Subcutaneous abdominal adipose tissue (tissue), 5 donors: Measurements from ENCODE around the gene DKK2.
A peak's percentile ranks its signal among the peaks of the same experiment; 100 is the strongest.

ENCODE experiments used
- H3K27ac ChIP-seq: one replicate; pipeline ENCODE4 v1.7.0; 2013; ENCODE audit warnings: low read depth, mild to moderate bottlenecking, inconsistent platforms, low read length, moderate library complexity
- H3K27me3 ChIP-seq, 5 donors: one replicate each; pipeline ENCODE4 v1.7.0; 2013; ENCODE audit warnings: low read length in 5 of 5, inconsistent platforms in 1 of 5; ENCODE audit not compliant: control insufficient read depth in 5 of 5, insufficient read depth in 4 of 5
- H3K36me3 ChIP-seq, 5 donors: one replicate each; pipeline ENCODE4 v1.7.0; 2013; ENCODE audit warnings: low read length in 5 of 5; ENCODE audit not compliant: control insufficient read depth in 5 of 5, insufficient read depth in 5 of 5
- H3K4me1 ChIP-seq, 5 donors: one replicate each; pipeline ENCODE4 v1.7.0; 2013; ENCODE audit warnings: low read length in 5 of 5, mild to moderate bottlenecking in 3 of 5, moderate library complexity in 1 of 5; ENCODE audit not compliant: control insufficient read depth in 5 of 5, insufficient read depth in 5 of 5
- H3K4me3 ChIP-seq, 5 donors: one replicate each; pipeline ENCODE4 v1.7.0; 2013; ENCODE audit warnings: low read length in 5 of 5, low read depth in 1 of 5
- H3K9ac ChIP-seq, 5 donors: one replicate each; pipeline ENCODE4 v1.7.0; 2013; ENCODE audit warnings: low read length in 5 of 5, mild to moderate bottlenecking in 4 of 5, moderate library complexity in 3 of 5
- H3K9me3 ChIP-seq, 5 donors: one replicate each; pipeline ENCODE4 v1.7.0; 2013; ENCODE audit warnings: low read length in 5 of 5; ENCODE audit not compliant: control insufficient read depth in 5 of 5
- donor health status: healthy.
- donor health status: healthy.
- donor health status: healthy.
- donor health status: healthy.
- donor health status: healthy.

DKK2 gene

GRCh38 chr4:107050525-107051135 lies 14.5 kb upstream of the DKK2 start:
- Histone ChIP-seq H3K27me3 (no peaks in the 10 kb centered on the region), H3K9ac (no peak overlapping the region), H3K36me3 (no peaks in the 10 kb centered on the region), H3K9me3 (peaks cover under 1 to 14% (median 6%) of the 10 kb centered on the region in 5 donors), H3K4me3 (no peak overlapping the region), H3K4me1 (no peaks in the 10 kb centered on the region), H3K27ac (no peak overlapping the region)

GRCh38 chr4:107046261-107046660 lies 10.1 kb upstream of the DKK2 start:
- Histone ChIP-seq H3K27me3 (no peaks in the 10 kb centered on the region), H3K4me1 (no peaks in the 10 kb centered on the region), H3K9ac (no peak overlapping the region)

GRCh38 chr4:107044170-107044569 lies 8.1 kb upstream of the DKK2 start:
- H3K4me3 ChIP-seq, result no peak overlapping the region

More at GRCh38 chr4:107046261-107046660, 10.1 kb upstream of the DKK2 start:
- H3K36me3 ChIP-seq, result no peaks in the 10 kb centered on the region
- no peak overlapping the region for H3K27ac ChIP-seq
- no peak overlapping the region for H3K4me3 ChIP-seq
- peaks cover 3 to 16% (median 6%) of the 10 kb centered on the region in 5 donors for H3K9me3 ChIP-seq

GRCh38 chr4:107037199-107037584 lies 1.1 kb upstream of the DKK2 start:
- Histone ChIP-seq H3K36me3 (no peaks in the 10 kb centered on the region), H3K9me3 (no peaks in the 10 kb centered on the region), H3K27me3 (peaks cover 25 to 55% (median 46%) of the 10 kb centered on the region in 5 donors), H3K4me3 (peak overlapping the region; percentile 61 to 81 (median 69)), H3K9ac (no peak overlapping the region), H3K27ac (no peak overlapping the region), H3K4me1 (peaks cover 5 to 38% (median 35%) of the 10 kb centered on the region in 5 donors)

More at GRCh38 chr4:107044170-107044569, 8.1 kb upstream of the DKK2 start:
- Histone ChIP-seq H3K36me3 (no peaks in the 10 kb centered on the region), H3K27me3 (peaks cover 0 to 5% (median 3%) of the 10 kb centered on the region in 5 donors), H3K4me1 (no peaks in the 10 kb centered on the region), H3K9ac (no peak overlapping the region), H3K27ac (no peak overlapping the region), H3K9me3 (peaks cover 3 to 16% (median 6%) of the 10 kb centered on the region in 5 donors)

- Histone ChIP-seq H3K27me3 (peaks cover 25 to 55% (median 46%) of the 10 kb centered on the region in 5 donors), H3K9ac (no peak overlapping the region), H3K4me1 (peaks cover 5 to 38% (median 35%) of the 10 kb centered on the region in 5 donors), H3K36me3 (no peaks in the 10 kb centered on the region), H3K4me3 (peak overlapping the region; percentile 61 to 81 (median 69)), H3K9me3 (no peaks in the 10 kb centered on the region), H3K27ac (no peak overlapping the region)
Observed at GRCh38 chr4:107036584-107037198, 578 bp upstream of the DKK2 start.

GRCh38 chr4:107034996-107035818 lies 906 bp downstream of the DKK2 start:
- Histone ChIP-seq H3K4me3 (peak overlapping the region; percentile 61 to 81 (median 69)), H3K9me3 (no peaks in the 10 kb centered on the region), H3K36me3 (no peaks in the 10 kb centered on the region), H3K27me3 (peaks cover 25 to 56% (median 46%) of the 10 kb centered on the region in 5 donors), H3K27ac (no peak overlapping the region), H3K9ac (peak overlapping the region in 1 of 5 donors; percentile 66), H3K4me1 (peaks cover 5 to 38% (median 35%) of the 10 kb centered on the region in 5 donors)

GRCh38 chr4:107034091-107034995 lies 1.8 kb downstream of the DKK2 start:
- peaks cover 5 to 38% (median 35%) of the 10 kb centered on the region in 5 donors for H3K4me1 ChIP-seq
- no peak overlapping the region for H3K27ac ChIP-seq
- peak overlapping the region; percentile 56 to 81 (median 65) for H3K4me3 ChIP-seq
- no peaks in the 10 kb centered on the region for H3K9me3 ChIP-seq
- H3K27me3 ChIP-seq, result peaks cover 25 to 52% (median 43%) of the 10 kb centered on the region in 5 donors
- no peaks in the 10 kb centered on the region for H3K36me3 ChIP-seq
- H3K9ac ChIP-seq, result peak overlapping the region in 1 of 5 donors; percentile 36

GRCh38 chr4:107027379-107027778 lies 8.7 kb downstream of the DKK2 start:
- Histone ChIP-seq H3K4me3 (no peak overlapping the region), H3K36me3 (no peaks in the 10 kb centered on the region), H3K27ac (no peak overlapping the region), H3K4me1 (peaks cover 0 to 2% (median 0%) of the 10 kb centered on the region in 5 donors), H3K9ac (no peak overlapping the region), H3K27me3 (peaks cover 0 to 5% (median under 1%) of the 10 kb centered on the region in 5 donors), H3K9me3 (peaks cover 0 to 2% (median 0%) of the 10 kb centered on the region in 5 donors)

- no peak overlapping the region for H3K9ac ChIP-seq
- no peaks in the 10 kb centered on the region for H3K9me3 ChIP-seq
- H3K4me3 ChIP-seq, result no peak overlapping the region
- H3K4me1 ChIP-seq, result no peaks in the 10 kb centered on the region
- no peaks in the 10 kb centered on the region for H3K27me3 ChIP-seq
- no peaks in the 10 kb centered on the region for H3K36me3 ChIP-seq
- H3K27ac ChIP-seq, result no peak overlapping the region
Observed at GRCh38 chr4:107018344-107018735, 17.8 kb downstream of the DKK2 start.
